Natural killer cell (primary cell): Measurements from ENCODE around the gene ARHGAP36. TPM values are rescaled to one million over a fixed set of nuclear protein-coding genes. Genes with fewer than 3 reads are reported as not detected.

Source experiments
- ATAC-seq, 3 donors: fragments of 150-1000 bp in 2 of 3; fragments of 200-7000 bp in 1 of 3; cut with Tn5 transposase; 1 replicate in 1 of 3; 2 replicates in 2 of 3; pipeline ENCODE4 v1.10.0; 2021; ENCODE audit warnings: mild to moderate bottlenecking in 2 of 3, moderate library complexity in 2 of 3
- DNase-seq, 2 donors: peaks; one replicate each; pipeline versions ENCODE4 v3.0.0 to v3.0.0-alpha.2; 2013 to 2021; ENCODE audit warnings: mixed read lengths in 1 of 2
- H3K27ac ChIP-seq: one replicate; pipeline ENCODE4 v1.5.1; 2013; ENCODE audit warnings: mild to moderate bottlenecking, low read length
- H3K27me3 ChIP-seq: one replicate; pipeline ENCODE4 v1.6.1; 2013; ENCODE audit warnings: low read length; ENCODE audit not compliant: control insufficient read depth, insufficient read depth
- H3K36me3 ChIP-seq: one replicate; pipeline ENCODE4 v1.6.1; 2013; ENCODE audit warnings: low read length; ENCODE audit not compliant: control insufficient read depth, insufficient read depth
- H3K4me1 ChIP-seq: one replicate; pipeline ENCODE4 v1.6.1; 2013; ENCODE audit warnings: low read length; ENCODE audit not compliant: control insufficient read depth, insufficient read depth
- H3K4me3 ChIP-seq: one replicate; pipeline ENCODE4 v1.5.1; 2013; ENCODE audit warnings: low read length
- H3K9me3 ChIP-seq: one replicate; pipeline ENCODE4 v1.6.1; 2013; ENCODE audit warnings: low read length; ENCODE audit not compliant: control insufficient read depth, insufficient read depth
- H3K27ac Mint-ChIP-seq, 2 donors: one replicate each; pipeline ENCODE4 v1.8.0; 2022; ENCODE audit warnings: mild to moderate bottlenecking in 2 of 2, mixed read lengths in 2 of 2, moderate library complexity in 1 of 2
- H3K27me3 Mint-ChIP-seq, 2 donors: one replicate each; pipeline ENCODE4 v1.8.0; 2022; ENCODE audit warnings: low read depth in 2 of 2, mixed read lengths in 2 of 2
- H3K36me3 Mint-ChIP-seq: one replicate; pipeline ENCODE4 v1.8.0; 2022; ENCODE audit warnings: mixed read lengths
- H3K4me1 Mint-ChIP-seq, 2 donors: one replicate each; pipeline ENCODE4 v1.8.0; 2022; ENCODE audit warnings: mixed read lengths in 2 of 2
- H3K4me3 Mint-ChIP-seq: one replicate; pipeline ENCODE4 v1.8.0; 2022; ENCODE audit warnings: mild to moderate bottlenecking, moderate library complexity, mixed read lengths
- H3K9me3 Mint-ChIP-seq, 2 donors: one replicate each; pipeline ENCODE4 v1.8.0; 2022; ENCODE audit warnings: mixed read lengths in 2 of 2
- CTCF ChIP-seq: fragments of 200-600 bp; IDR thresholded peaks from one replicate; pipeline ENCODE4 v1.8.0; 2022; ENCODE audit warnings: antibody characterized with exemption
- WGBS: methylation state at CpG from one replicate; pipeline ENCODE4 v1.1.7; 2013; ENCODE audit warnings: missing lambda C conversion rate; ENCODE audit not compliant: insufficient coverage; 5-methylcytosine and 5-hydroxymethylcytosine counted together
- intact Hi-C: fragments of 100-400 bp; cut with micrococcal nuclease; formaldehyde crosslinking; loops from one replicate; pipeline ENCODE4 v1.14.2; 2022
- total RNA-seq, 4 donors: library from RNA; stranded (reverse); fragments of 120-200 nt in 1 of 4; gene quantifications; one replicate each; pipeline versions ENCODE4 v1.2.3 to v1.2.4, GENCODE V29; 2013 to 2022

Gene ARHGAP36
- total RNA-seq, 3 donors from 2014 or later (not counting 1 experiment from before 2014, with no cell fraction given), result not detected

GRCh38 chrX:131073607-131074006, 15.5 kb downstream of the ARHGAP36 start:
- no peak overlapping the region for H3K27ac Mint-ChIP-seq
- H3K27me3 Mint-ChIP-seq, result peaks cover 28 to 36% of the 10 kb centered on the region in 2 donors
- H3K36me3 Mint-ChIP-seq, result no peaks in the 10 kb centered on the region
- intact Hi-C loops, result no loop called here
- no peak overlapping the region for H3K4me3 Mint-ChIP-seq
- Histone ChIP-seq H3K36me3 (no peaks in the 10 kb centered on the region), H3K4me1 (no peaks in the 10 kb centered on the region), H3K27ac (no peak overlapping the region), H3K4me3 (no peak overlapping the region), H3K9me3 (no peaks in the 10 kb centered on the region), H3K27me3 (no peaks in the 10 kb centered on the region)
- ATAC-seq (no peak), DNase-seq (no peak)
- no peaks in the 10 kb centered on the region for H3K9me3 Mint-ChIP-seq
- no peak for TF ChIP-seq CTCF
- H3K4me1 Mint-ChIP-seq, result no peaks in the 10 kb centered on the region
- WGBS, result 6% methylated on average over 4 of the region's 4 CpGs

GRCh38 chrX:131081772-131082740, 23.9 kb downstream of the ARHGAP36 start:
- TF ChIP-seq CTCF, result no peak
- H3K36me3 Mint-ChIP-seq, result no peaks in the 10 kb centered on the region
- no peaks in the 10 kb centered on the region for H3K4me1 Mint-ChIP-seq
- peaks cover 27 to 82% of the 10 kb centered on the region in 2 donors for H3K27me3 Mint-ChIP-seq
- H3K4me3 Mint-ChIP-seq, result no peak overlapping the region
- no peaks in the 10 kb centered on the region for H3K9me3 Mint-ChIP-seq
- no peaks in the 10 kb centered on the region for H3K36me3 ChIP-seq
- no peaks in the 10 kb centered on the region for H3K4me1 ChIP-seq
- H3K4me3 ChIP-seq, result no peak overlapping the region
- H3K27me3 ChIP-seq, result peaks cover 5% of the 10 kb centered on the region
- DNase-seq (no peak), ATAC-seq (no peak)
- 5% methylated on average over 74 of the region's 75 CpGs for WGBS
- intact Hi-C loops, result no loop called here
- no peak overlapping the region for H3K27ac Mint-ChIP-seq
- no peaks in the 10 kb centered on the region for H3K9me3 ChIP-seq
- H3K27ac ChIP-seq, result no peak overlapping the region

GRCh38 chrX:131083510-131084142, 25.5 kb downstream of the ARHGAP36 start:
- ATAC-seq, result no peak
- no peaks in the 10 kb centered on the region for H3K4me1 ChIP-seq
- no peak for DNase-seq
- H3K4me1 Mint-ChIP-seq, result no peaks in the 10 kb centered on the region
- H3K27me3 ChIP-seq, result peaks cover 5% of the 10 kb centered on the region
- H3K4me3 Mint-ChIP-seq, result no peak overlapping the region
- H3K4me3 ChIP-seq, result no peak overlapping the region
- intact Hi-C loops, result no loop called here
- H3K36me3 ChIP-seq, result no peaks in the 10 kb centered on the region
- TF ChIP-seq CTCF, result no peak
- no peaks in the 10 kb centered on the region for H3K9me3 ChIP-seq
- no peaks in the 10 kb centered on the region for H3K36me3 Mint-ChIP-seq
- no peak overlapping the region for H3K27ac ChIP-seq
- no peak overlapping the region for H3K27ac Mint-ChIP-seq
- 3% methylated on average over 34 of the region's 34 CpGs for WGBS
- H3K27me3 Mint-ChIP-seq, result peaks cover 29 to 90% of the 10 kb centered on the region in 2 donors
- no peaks in the 10 kb centered on the region for H3K9me3 Mint-ChIP-seq
